22Rv1 (cell line): ENCODE data around the gene CCL22.
"Not testable (repeated sequence)": the region's sequence is repeated elsewhere in the genome, so short reads cannot be mapped to it uniquely, and the experiment has no call there.

Source experiments
- ZFX ChIP-seq: fragments of 450-650 bp; IDR thresholded peaks from 2 replicates; pipeline ENCODE4 v1.6.1; 2017; ENCODE audit warnings: antibody characterized with exemption, borderline replicate concordance
- TF ChIP-seq, protein P1 (sequence below): fragments of 450-650 bp; IDR thresholded peaks from 2 replicates; pipeline ENCODE4 v1.5.1; 2017; ENCODE audit warnings: mild to moderate bottlenecking

DNA sequence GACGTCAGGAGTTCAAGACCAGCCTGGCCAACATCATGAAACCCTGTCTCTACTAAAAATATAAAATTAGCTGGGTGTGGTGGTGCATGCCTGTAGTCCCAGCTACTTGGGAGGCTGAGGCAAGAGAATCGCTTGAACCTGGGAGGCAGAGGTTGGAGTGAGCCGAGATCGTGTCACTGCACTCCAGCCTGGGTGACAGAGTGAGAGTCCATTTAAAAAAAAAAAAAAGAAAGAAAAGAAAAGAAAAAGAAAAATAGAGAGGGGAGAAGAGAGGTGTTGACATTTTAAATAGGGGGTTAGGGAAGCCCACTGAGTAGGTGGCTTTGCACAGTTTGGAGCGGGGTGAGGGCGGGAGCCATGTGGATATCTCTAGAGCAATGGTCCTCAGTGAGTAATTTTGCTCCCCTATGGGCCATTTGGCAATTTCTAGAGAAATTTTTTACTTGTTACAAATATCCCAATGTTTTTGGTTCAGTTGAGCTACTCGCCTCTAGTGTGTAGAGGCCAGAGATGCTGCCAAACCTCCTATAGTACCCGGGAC, 16.4 kb downstream of the CCL22 start:
- TF ChIP-seq, protein P1, sequence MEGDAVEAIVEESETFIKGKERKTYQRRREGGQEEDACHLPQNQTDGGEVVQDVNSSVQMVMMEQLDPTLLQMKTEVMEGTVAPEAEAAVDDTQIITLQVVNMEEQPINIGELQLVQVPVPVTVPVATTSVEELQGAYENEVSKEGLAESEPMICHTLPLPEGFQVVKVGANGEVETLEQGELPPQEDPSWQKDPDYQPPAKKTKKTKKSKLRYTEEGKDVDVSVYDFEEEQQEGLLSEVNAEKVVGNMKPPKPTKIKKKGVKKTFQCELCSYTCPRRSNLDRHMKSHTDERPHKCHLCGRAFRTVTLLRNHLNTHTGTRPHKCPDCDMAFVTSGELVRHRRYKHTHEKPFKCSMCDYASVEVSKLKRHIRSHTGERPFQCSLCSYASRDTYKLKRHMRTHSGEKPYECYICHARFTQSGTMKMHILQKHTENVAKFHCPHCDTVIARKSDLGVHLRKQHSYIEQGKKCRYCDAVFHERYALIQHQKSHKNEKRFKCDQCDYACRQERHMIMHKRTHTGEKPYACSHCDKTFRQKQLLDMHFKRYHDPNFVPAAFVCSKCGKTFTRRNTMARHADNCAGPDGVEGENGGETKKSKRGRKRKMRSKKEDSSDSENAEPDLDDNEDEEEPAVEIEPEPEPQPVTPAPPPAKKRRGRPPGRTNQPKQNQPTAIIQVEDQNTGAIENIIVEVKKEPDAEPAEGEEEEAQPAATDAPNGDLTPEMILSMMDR: not testable (repeated sequence)
- not testable (repeated sequence) for TF ChIP-seq ZFX
